Middle frontal gyrus (tissue), 1 donor: ENCODE results near the gene CRKL.
A peak's percentile ranks its signal among the peaks of the same experiment; 100 is the strongest.

ENCODE experiments used
- DNase-seq: peaks from one replicate; pipeline ENCODE4 v3.0.0-alpha.2; 2015; ENCODE audit warnings: low spot score; ENCODE audit errors: extremely low spot score

CRKL gene

DNA sequence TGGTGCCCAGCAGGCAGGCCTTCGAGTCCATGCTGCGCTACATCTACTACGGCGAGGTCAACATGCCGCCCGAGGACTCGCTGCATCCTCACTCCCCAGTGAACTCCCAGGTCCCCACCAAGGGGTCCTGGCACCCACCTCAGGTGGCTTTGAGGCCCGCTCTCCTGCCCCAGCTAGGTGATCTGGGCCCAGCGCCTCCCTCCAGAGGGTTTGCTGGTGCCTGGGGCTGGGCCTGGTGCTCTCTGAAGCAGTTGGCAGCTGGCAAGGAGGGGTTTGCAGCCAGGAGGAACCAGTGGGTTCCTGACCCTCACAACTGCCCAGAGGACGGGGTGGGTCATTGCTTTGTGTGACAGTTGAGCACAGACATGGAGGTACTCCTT is 78.8 kb downstream of the CRKL start:
- DNase-seq: no peak

DNA sequence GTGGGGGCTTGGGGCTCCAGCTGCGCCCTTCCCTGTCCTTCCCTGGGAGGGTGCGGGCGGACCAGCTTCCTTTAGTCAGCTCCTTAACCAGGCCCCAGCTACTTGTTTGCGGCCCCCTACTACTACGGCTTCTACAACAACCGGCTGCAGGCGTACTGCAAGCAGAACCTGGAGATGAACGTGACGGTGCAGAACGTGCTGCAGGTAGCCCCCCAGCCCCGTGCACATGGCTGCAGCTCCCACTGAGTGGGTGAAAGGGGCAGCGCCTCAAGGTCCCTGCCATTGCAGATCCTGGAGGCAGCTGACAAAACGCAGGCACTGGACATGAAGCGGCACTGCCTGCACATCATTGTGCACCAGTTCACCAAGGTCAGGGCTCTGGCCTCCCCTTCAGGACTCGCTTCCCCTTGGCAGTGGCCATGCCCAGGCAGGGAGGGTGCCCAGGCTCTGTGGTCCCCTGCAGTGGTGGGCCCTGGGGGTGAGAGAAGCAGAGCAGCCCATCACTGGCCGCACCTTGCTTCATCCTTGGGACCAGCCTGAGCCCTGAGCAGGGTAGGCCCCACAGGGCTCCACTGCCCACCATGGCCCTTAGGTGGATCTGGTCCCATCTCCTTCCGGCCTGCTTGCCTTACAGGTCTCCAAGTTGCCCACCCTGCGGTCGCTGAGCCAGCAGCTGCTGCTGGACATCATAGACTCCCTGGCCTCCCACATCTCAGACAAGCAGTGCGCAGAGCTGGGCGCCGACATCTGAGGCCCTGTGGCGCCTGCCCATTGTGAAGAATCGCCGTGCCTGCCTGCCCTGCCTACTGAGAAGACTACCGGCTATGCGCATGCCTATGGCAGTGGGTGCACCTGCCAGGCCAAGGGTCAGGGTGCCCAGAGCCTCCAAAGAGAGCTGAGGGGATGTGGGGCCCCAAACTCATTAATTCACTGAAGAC is 79.7 kb downstream of the CRKL start:
- DNase-seq: no peak

- DNase-seq: no peak
Measured at GRCh38 chr22:20997536-20998257, 80.5 kb downstream of the CRKL start.

- no peak for DNase-seq
Measured at GRCh38 chr22:20998411-20999336, 81.5 kb downstream of the CRKL start.

- no peak for DNase-seq
Measured at GRCh38 chr22:20999350-21000206, 82.4 kb downstream of the CRKL start.

GRCh38 chr22:21000207-21000986 is 83.2 kb downstream of the CRKL start:
- DNase-seq: no peak

GRCh38 chr22:21000987-21001600 is 83.9 kb downstream of the CRKL start:
- DNase-seq: no peak

- peak; percentile 94 for DNase-seq
Measured at GRCh38 chr22:21001601-21002325, 84.6 kb downstream of the CRKL start, which contains the start of gene THAP7. TSS of gene THAP7 (minus strand) at chr22:21002118. CDS start at chr22:21001911, 207 bp downstream.
